ENCODE data around the gene ANKS1A. TPM values are rescaled to one million over a fixed set of nuclear protein-coding genes. Genes with fewer than 3 reads are reported as not detected.

The ANKS1A gene
- total RNA-seq, 1 experiment from 2014 or later, result 26.5 TPM

DNA sequence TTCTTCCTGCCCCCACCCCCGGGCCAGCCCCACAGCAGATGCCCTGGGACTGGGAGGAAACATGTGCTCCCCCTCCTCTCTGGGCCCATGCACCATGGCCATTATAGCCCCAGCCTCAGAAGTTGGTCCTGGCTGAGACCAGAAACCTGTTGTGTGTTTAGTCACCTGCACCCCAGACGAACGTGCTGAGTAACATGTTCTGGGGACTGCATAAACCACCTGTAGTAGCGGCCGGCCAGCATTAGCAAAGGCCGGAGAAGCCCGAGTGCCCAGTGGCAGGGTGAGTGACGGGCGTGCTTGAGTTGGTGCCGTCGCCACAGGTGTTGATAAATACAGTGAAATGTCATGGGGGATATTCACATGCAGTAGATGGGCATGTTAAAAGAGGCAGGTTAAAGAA is 178.2 kb downstream of the ANKS1A start:
- H3K27ac ChIP-seq (ENCODE audit: insufficient read length, low read depth, low read length), result no peak overlapping the region
- WGBS (ENCODE audit: extremely low coverage, insufficient read length, low lambda C conversion rate), result no CpG with 5 or more reads among the region's 11 CpGs

More for the DNA sequence above, 178.2 kb downstream of the ANKS1A start:
- H3K79me1 ChIP-seq (ENCODE audit: insufficient read depth, low read depth, low read length, poor library complexity, severe bottlenecking), result no peaks in the 10 kb centered on the region
- H4K20me1 ChIP-seq (ENCODE audit: control insufficient read depth, insufficient read depth, insufficient read length), result no peaks in the 10 kb centered on the region
- Mint-ChIP-seq H3K36me3 (ENCODE audit: insufficient read depth in 1 of 3, low read depth in 3 of 3) (peaks cover 0 to 12% (median 7%) of the 10 kb centered on the region in 3 experiments; a peak in 4 of 7 replicates), H3K27me3 (ENCODE audit: low read depth) (no peaks in the 10 kb centered on the region), H3K4me1 (peaks cover 32 to 59% of the 10 kb centered on the region in 2 experiments), H3K4me3 (no peak overlapping the region), H3K9me3 (no peaks in the 10 kb centered on the region; a peak in 1 of 5 replicates), H3K27ac (peak overlapping the region in 2 of 3 experiments; percentile 47 to 85; a peak in 2 of 7 replicates)
- H2BK12ac ChIP-seq (ENCODE audit: insufficient read length, low read depth, low read length), result no peak overlapping the region
- no peak overlapping the region for H2BK5ac ChIP-seq (ENCODE audit: insufficient read length, low read length)
- H2BK15ac ChIP-seq (ENCODE audit: low read depth, low read length), result no peak overlapping the region
- no peak overlapping the region for H2AFZ ChIP-seq (ENCODE audit: low read length)
- H2BK120ac ChIP-seq (ENCODE audit: low read depth, low read length, poor library complexity, severe bottlenecking), result no peak overlapping the region
- H4K8ac ChIP-seq (replicated peaks; ENCODE audit: insufficient read length, low read depth, low read length), result no peak overlapping the region
- no peak overlapping the region for H3K9ac ChIP-seq (ENCODE audit: extremely low read depth, insufficient read length, low read length)
- H3K23ac ChIP-seq (ENCODE audit: insufficient read length, low read depth, low read length), result no peak overlapping the region
- H4K5ac ChIP-seq (ENCODE audit: insufficient read length, low read depth, low read length), result no peak overlapping the region
- H4K91ac ChIP-seq (ENCODE audit: insufficient read length, low read depth, low read length), result no peak overlapping the region
- no peak overlapping the region for H3T11ph ChIP-seq (ENCODE audit: low read length)
- H3K9me3 ChIP-seq (ENCODE audit: control insufficient read depth, low read depth, low read length), result no peaks in the 10 kb centered on the region
- H3K56ac ChIP-seq (ENCODE audit: insufficient read length, low read depth, low read length), result no peak overlapping the region
- H3K79me2 ChIP-seq (ENCODE audit: insufficient read depth, low read length), result no peaks in the 10 kb centered on the region
- H3K4me2 ChIP-seq (ENCODE audit: insufficient read depth, insufficient read length, low read length), result no peak overlapping the region
- H2BK20ac ChIP-seq (ENCODE audit: low read depth, low read length, poor library complexity, severe bottlenecking), result no peak overlapping the region
- TF ChIP-seq CTCF (conservative IDR thresholded peaks at IDR 0.05), result no peak
- no peak overlapping the region for H2AK5ac ChIP-seq (ENCODE audit: insufficient read length, low read length)
- H3K18ac ChIP-seq (ENCODE audit: insufficient read length, low read depth, low read length), result no peak overlapping the region
- DNase-seq, result no peak
- no peak overlapping the region for H3K14ac ChIP-seq (ENCODE audit: insufficient read depth, low read length)
- no peaks in the 10 kb centered on the region for H3K27me3 ChIP-seq (ENCODE audit: insufficient read depth, low read length)
- no peaks in the 10 kb centered on the region; the same call in 1 of the 2 replicates for H3K4me1 ChIP-seq (ENCODE audit: insufficient read depth, low read length)
- H3K23me2 ChIP-seq (ENCODE audit: insufficient read length, low read depth, low read length, poor library complexity, severe bottlenecking), result no peaks in the 10 kb centered on the region
- H3K4ac ChIP-seq (ENCODE audit: low read depth, low read length), result no peak overlapping the region

Data from H9 (cell line).